ENCODE data around the gene FAM227B. TPM values are rescaled to one million over a fixed set of nuclear protein-coding genes. Genes with fewer than 3 reads are reported as not detected.

Gene FAM227B
- total RNA-seq, 1 donor from 2014 or later = 2.9 TPM

GRCh38 chr15:49644364-49644794 is 23.8 kb upstream of the FAM227B start:
- peaks cover 16% of the 10 kb centered on the region for H3K4me1 ChIP-seq
- intact Hi-C loops (cut with DNase I) = no loop called here
- TF ChIP-seq POLR2AphosphoS5 (IDR thresholded peaks at IDR 0.05; ENCODE audit: insufficient read depth in 1 of 2, low read depth in 1 of 2) = no peak
- no peak for TF ChIP-seq CTCF (IDR thresholded peaks at IDR 0.05)
- TF ChIP-seq POLR2A (IDR thresholded peaks at IDR 0.05) = no peak
- no peaks in the 10 kb centered on the region for H3K27me3 ChIP-seq
- no peak for DNase-seq (ENCODE audit: extremely low spot score in 2 of 2)
- no peaks in the 10 kb centered on the region for H3K9me3 ChIP-seq
- H3K36me3 ChIP-seq = no peaks in the 10 kb centered on the region
- H3K4me3 ChIP-seq = no peak overlapping the region
- peak overlapping the region; percentile 14 for H3K27ac ChIP-seq

- TF ChIP-seq POLR2AphosphoS5 (IDR thresholded peaks at IDR 0.05; ENCODE audit: insufficient read depth in 1 of 2, low read depth in 1 of 2) (no peak), CTCF (IDR thresholded peaks at IDR 0.05) (no peak), POLR2A (IDR thresholded peaks at IDR 0.05) (no peak)
- Histone ChIP-seq H3K36me3 (peaks cover 0 to 20% of the 10 kb centered on the region in 2 donors), H3K4me3 (no peak overlapping the region), H3K27me3 (no peaks in the 10 kb centered on the region), H3K9me3 (no peaks in the 10 kb centered on the region), H3K27ac (no peak overlapping the region), H3K4me1 (no peaks in the 10 kb centered on the region)
- DNase-seq (ENCODE audit: extremely low spot score in 2 of 2) = no peak
- intact Hi-C loops (cut with DNase I) = no loop called here
Measured at GRCh38 chr15:49637857-49638256, 17.2 kb upstream of the FAM227B start.

DNA sequence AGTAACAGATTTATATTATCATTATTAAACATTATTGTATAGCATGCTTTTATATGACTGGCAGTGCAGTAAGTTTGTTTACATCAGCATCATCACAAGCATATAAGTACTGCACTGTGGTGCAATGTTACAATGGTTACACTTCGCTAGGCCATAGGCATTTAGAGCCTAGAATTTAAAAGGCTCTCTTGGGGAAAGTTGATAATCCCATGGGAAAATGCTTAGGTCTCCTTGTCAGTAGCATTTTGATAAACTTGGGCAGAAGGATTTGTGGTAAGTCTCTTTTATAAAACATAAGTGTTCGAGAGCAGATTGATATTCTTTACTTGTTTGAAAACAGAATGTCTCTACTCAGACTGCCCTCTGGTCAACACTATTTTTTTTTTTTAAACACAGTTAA is 7.8 kb upstream of the FAM227B start:
- H3K27me3 ChIP-seq = no peaks in the 10 kb centered on the region
- H3K4me3 ChIP-seq = no peak overlapping the region
- intact Hi-C loops (cut with DNase I) = no loop called here
- no peak overlapping the region for H3K27ac ChIP-seq
- TF ChIP-seq POLR2A (IDR thresholded peaks at IDR 0.05) (no peak), CTCF (IDR thresholded peaks at IDR 0.05) (no peak), POLR2AphosphoS5 (IDR thresholded peaks at IDR 0.05; ENCODE audit: insufficient read depth in 1 of 2, low read depth in 1 of 2) (no peak)
- no peak for DNase-seq (ENCODE audit: extremely low spot score in 2 of 2)
- peaks cover 0 to 48% of the 10 kb centered on the region in 2 donors for H3K36me3 ChIP-seq
- peaks cover 23% of the 10 kb centered on the region for H3K4me1 ChIP-seq
- no peaks in the 10 kb centered on the region for H3K9me3 ChIP-seq

GRCh38 chr15:49627407-49627877 is 6.8 kb upstream of the FAM227B start:
- Histone ChIP-seq H3K27ac (no peak overlapping the region), H3K4me1 (peaks cover 33% of the 10 kb centered on the region), H3K4me3 (no peak overlapping the region), H3K9me3 (no peaks in the 10 kb centered on the region), H3K27me3 (no peaks in the 10 kb centered on the region), H3K36me3 (peaks cover 0 to 46% of the 10 kb centered on the region in 2 donors)
- intact Hi-C loops (cut with DNase I) = no loop called here
- TF ChIP-seq POLR2A (IDR thresholded peaks at IDR 0.05) = no peak
- TF ChIP-seq CTCF (IDR thresholded peaks at IDR 0.05) = no peak
- TF ChIP-seq POLR2AphosphoS5 (IDR thresholded peaks at IDR 0.05; ENCODE audit: insufficient read depth in 1 of 2, low read depth in 1 of 2) = no peak
- no peak for DNase-seq (ENCODE audit: extremely low spot score in 2 of 2)

DNA sequence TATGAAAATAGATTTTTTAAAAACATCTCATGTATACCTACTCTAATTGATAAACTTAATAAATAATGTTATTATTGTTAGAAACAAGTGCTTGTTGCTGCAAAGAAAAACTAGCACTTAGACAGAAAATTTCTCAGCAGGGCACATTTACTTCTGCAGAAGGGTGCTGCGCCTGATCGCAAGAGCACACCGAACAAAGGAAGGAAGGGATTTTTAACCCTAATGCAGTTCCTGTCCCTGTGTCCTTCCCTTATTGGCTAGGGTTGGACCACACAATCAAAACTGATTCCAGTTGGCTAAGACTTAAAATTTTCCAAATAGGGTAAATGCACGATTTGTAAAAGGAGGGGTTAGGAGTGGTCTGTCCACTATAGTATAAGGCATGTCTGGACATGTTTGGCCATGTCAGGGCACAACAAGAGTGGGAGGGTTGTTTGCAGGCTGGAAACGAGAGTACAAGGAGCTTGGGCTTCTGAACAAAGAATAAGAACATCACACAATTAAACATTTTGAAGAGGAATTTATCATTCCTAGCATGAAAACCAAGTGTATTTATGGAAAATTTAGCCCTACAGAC is 4.9 kb upstream of the FAM227B start:
- no peaks in the 10 kb centered on the region for H3K27me3 ChIP-seq
- H3K27ac ChIP-seq = no peak overlapping the region
- H3K4me1 ChIP-seq = peaks cover 42% of the 10 kb centered on the region
- intact Hi-C loops (cut with DNase I) = no loop called here
- DNase-seq (ENCODE audit: extremely low spot score in 2 of 2) = no peak
- H3K4me3 ChIP-seq = no peak overlapping the region
- H3K9me3 ChIP-seq = no peaks in the 10 kb centered on the region
- peaks cover 0 to 42% of the 10 kb centered on the region in 2 donors for H3K36me3 ChIP-seq
- no peak for TF ChIP-seq CTCF (IDR thresholded peaks at IDR 0.05)
- TF ChIP-seq POLR2A (IDR thresholded peaks at IDR 0.05) = no peak
- no peak for TF ChIP-seq POLR2AphosphoS5 (IDR thresholded peaks at IDR 0.05; ENCODE audit: insufficient read depth in 1 of 2, low read depth in 1 of 2)

Data from vagina (tissue), 2 donors.